ENCODE data around the gene ASS1. TPM values are rescaled to one million over a fixed set of nuclear protein-coding genes. Genes with fewer than 3 reads are reported as not detected.
"Not testable (repeated sequence)": the region's sequence is repeated elsewhere in the genome, so short reads cannot be mapped to it uniquely, and the experiment has no call there.

Gene ASS1
- polyA plus RNA-seq (ENCODE audit: insufficient read length): 43.6 TPM

GRCh38 chr9:130444565-130445221 is at the start of gene ASS1:
Gene ASS1, plus strand, starts transcription at chr9:130444961. Its CDS starts 7,268 bp downstream, at chr9:130452229.
- DNase-seq: peak; percentile 50

- DNase-seq: no peak
These were observed 48.8 kb upstream of the ASS1 start for GRCh38 chr9:130395810-130396435.

- no peak for DNase-seq
These were observed 48.2 kb upstream of the ASS1 start for GRCh38 chr9:130396581-130396980.

- no peak for DNase-seq
These were observed 46.1 kb upstream of the ASS1 start for GRCh38 chr9:130398487-130399240.

GRCh38 chr9:130399768-130400167 is 45.0 kb upstream of the ASS1 start:
- no peak for DNase-seq

GRCh38 chr9:130400870-130401269 is 43.9 kb upstream of the ASS1 start:
- DNase-seq: no peak

GRCh38 chr9:130401742-130402141 is 43.0 kb upstream of the ASS1 start:
- DNase-seq: not testable (repeated sequence)

- no peak for DNase-seq
These were observed 42.5 kb upstream of the ASS1 start for GRCh38 chr9:130402243-130402642.

GRCh38 chr9:130402645-130403440 is 41.9 kb upstream of the ASS1 start:
- no peak for DNase-seq

- no peak for DNase-seq
These were observed 39.0 kb upstream of the ASS1 start for GRCh38 chr9:130405657-130406257.

GRCh38 chr9:130406278-130406895 is 38.4 kb upstream of the ASS1 start:
- DNase-seq: no peak

- no peak for DNase-seq
These were observed 36.7 kb upstream of the ASS1 start for GRCh38 chr9:130407916-130408663.

- DNase-seq: no peak
These were observed 36.1 kb upstream of the ASS1 start for GRCh38 chr9:130408669-130409068.

- no peak for DNase-seq
These were observed 35.5 kb upstream of the ASS1 start for GRCh38 chr9:130409246-130409645.

- DNase-seq: no peak
These were observed 34.3 kb upstream of the ASS1 start for GRCh38 chr9:130410443-130410842.

GRCh38 chr9:130411566-130411915 is 33.2 kb upstream of the ASS1 start:
- DNase-seq: no peak

GRCh38 chr9:130414081-130414731 is 30.6 kb upstream of the ASS1 start:
- no peak for DNase-seq

GRCh38 chr9:130414910-130415746 is 29.6 kb upstream of the ASS1 start:
- DNase-seq: no peak

GRCh38 chr9:130417602-130418001 is 27.2 kb upstream of the ASS1 start:
- no peak for DNase-seq

GRCh38 chr9:130418776-130419175 is 26.0 kb upstream of the ASS1 start:
- DNase-seq: no peak
